Kidney (tissue), 14 donors: ENCODE results near the gene PIWIL4. TPM values are rescaled to one million over a fixed set of nuclear protein-coding genes. Genes with fewer than 3 reads are reported as not detected.

Source experiments
- DNase-seq, 5 donors: peaks; one replicate each; pipeline ENCODE4 v3.0.0-alpha.2; 2013 to 2020
- FAIRE-seq: peaks from 2 replicates; lab custom pipeline; 2012; peaks lifted over from hg19 to GRCh38; lab: Jason Lieb, UNC
- H3K27ac ChIP-seq, 2 donors: one replicate each; pipeline ENCODE4 v1.7.0; 2013; ENCODE audit warnings: low read depth in 2 of 2, low read length in 2 of 2, inconsistent platforms in 1 of 2
- H3K27me3 ChIP-seq: one replicate; pipeline ENCODE4 v1.7.1; 2013; ENCODE audit warnings: low read length, inconsistent platforms; ENCODE audit not compliant: control insufficient read depth, insufficient read depth
- H3K36me3 ChIP-seq, 3 donors: one replicate each; pipeline versions ENCODE4 v1.7.0 to v1.7.1; 2013; ENCODE audit warnings: low read length in 3 of 3, control low read depth in 1 of 3, inconsistent platforms in 1 of 3; ENCODE audit not compliant: insufficient read depth in 3 of 3, control insufficient read depth in 2 of 3
- H3K4me1 ChIP-seq, 3 donors: one replicate each; pipeline versions ENCODE4 v1.7.0 to v1.7.1; 2013; ENCODE audit warnings: low read length in 3 of 3, inconsistent platforms in 1 of 3, low read depth in 1 of 3; ENCODE audit not compliant: control insufficient read depth in 2 of 3, insufficient read depth in 2 of 3
- H3K4me3 ChIP-seq, 3 donors: one replicate each; pipeline versions ENCODE4 v1.7.0 to v1.8.1; 2013; ENCODE audit warnings: low read length in 3 of 3, control low read depth in 1 of 3, inconsistent platforms in 1 of 3
- H3K9ac ChIP-seq, 3 donors: one replicate each; pipeline versions ENCODE4 v1.7.0 to v1.7.1; 2013; ENCODE audit warnings: low read length in 3 of 3, control low read depth in 1 of 3, inconsistent platforms in 1 of 3
- H3K9me3 ChIP-seq, 3 donors: one replicate each; pipeline versions ENCODE4 v1.7.0 to v1.7.1; 2013; ENCODE audit warnings: low read length in 3 of 3, control low read depth in 1 of 3, inconsistent platforms in 1 of 3; ENCODE audit not compliant: control insufficient read depth in 2 of 3, insufficient read depth in 1 of 3
- CTCF ChIP-seq: IDR thresholded peaks from 3 replicates; pipeline ENCODE4 v1.5.1; 2012; ENCODE audit warnings: mild to moderate bottlenecking, moderate library complexity, borderline replicate concordance; ENCODE audit not compliant: insufficient read depth; ENCODE audit errors: extremely low read depth
- intact Hi-C: fragments of 100-400 bp; cut with DNase I; formaldehyde crosslinking; loops from one replicate; pipeline ENCODE4 v1.11.1; 2022
- polyA plus RNA-seq: library from polyadenylated mRNA; stranded (reverse); fragments of 350-450 nt; fragmentation: Illumina TruSeq; extraction: RNeasy Lipid Tissue Mini Kit (QIAGEN cat#74804); gene quantifications from one replicate; pipeline ENCODE4 v1.2.3, GENCODE V29; 2014; ENCODE audit warnings: low read depth, low replicate concordance; ENCODE audit not compliant: insufficient read depth
- total RNA-seq: library from RNA; stranded (reverse); fragmentation: NEBNext Ultra II Directional; extraction: Animal tissue kit (Norgen Biotek cat#: 25700); gene quantifications from one replicate; pipeline ENCODE4 v1.2.1, GENCODE V29; 2021
- donor health status: control.
- donor health status: control.
- donor health status: control.
- donor health status: control.
- donor health status: control.
- donor health status: DM: yes; HTN: yes; CAD: no.
- donor health status: Normal renal cell carcinoma (clear cell type).

Gene PIWIL4
- total and polyA plus RNA-seq, 2 donors from 2014 or later: 2.6 to 6.0 TPM

- H3K36me3 ChIP-seq: no peaks in the 10 kb centered on the region
- no peaks in the 10 kb centered on the region for H3K27me3 ChIP-seq
- no peak for FAIRE-seq
- H3K4me3 ChIP-seq: no peak overlapping the region
- H3K4me1 ChIP-seq: peaks cover 0 to 13% (median 4%) of the 10 kb centered on the region in 3 donors
- TF ChIP-seq CTCF: no peak
- DNase-seq: no peak
- H3K9ac ChIP-seq: no peak overlapping the region
- no peaks in the 10 kb centered on the region for H3K9me3 ChIP-seq
- no peak overlapping the region for H3K27ac ChIP-seq
- intact Hi-C loops: no loop called here
These were observed 86.4 kb downstream of the PIWIL4 start for GRCh38 chr11:94653561-94653960.

GRCh38 chr11:94654201-94654600, 87.0 kb downstream of the PIWIL4 start:
- no peak overlapping the region for H3K4me3 ChIP-seq
- no peaks in the 10 kb centered on the region for H3K36me3 ChIP-seq
- intact Hi-C loops: no loop called here
- H3K4me1 ChIP-seq: peaks cover 0 to 13% (median 4%) of the 10 kb centered on the region in 3 donors
- no peak overlapping the region for H3K9ac ChIP-seq
- DNase-seq (no peak), FAIRE-seq (no peak)
- H3K27me3 ChIP-seq: no peaks in the 10 kb centered on the region
- no peak for TF ChIP-seq CTCF
- no peak overlapping the region for H3K27ac ChIP-seq
- no peaks in the 10 kb centered on the region for H3K9me3 ChIP-seq

- no peaks in the 10 kb centered on the region for H3K36me3 ChIP-seq
- H3K27me3 ChIP-seq: no peaks in the 10 kb centered on the region
- peaks cover 0 to 13% (median 4%) of the 10 kb centered on the region in 3 donors for H3K4me1 ChIP-seq
- TF ChIP-seq CTCF: no peak
- no peak for DNase-seq
- H3K9me3 ChIP-seq: no peaks in the 10 kb centered on the region
- intact Hi-C loops: no loop called here
- H3K4me3 ChIP-seq: no peak overlapping the region
- FAIRE-seq: no peak
- no peak overlapping the region for H3K9ac ChIP-seq
- no peak overlapping the region for H3K27ac ChIP-seq
These were observed 88.1 kb downstream of the PIWIL4 start for GRCh38 chr11:94655291-94655690.

- no peak overlapping the region for H3K4me3 ChIP-seq
- no peak overlapping the region for H3K9ac ChIP-seq
- H3K36me3 ChIP-seq: no peaks in the 10 kb centered on the region
- no peaks in the 10 kb centered on the region for H3K9me3 ChIP-seq
- H3K27me3 ChIP-seq: no peaks in the 10 kb centered on the region
- H3K27ac ChIP-seq: no peak overlapping the region
- DNase-seq (peak in 1 of 5 donors; percentile 22), FAIRE-seq (no peak)
- intact Hi-C loops: no loop called here
- no peak for TF ChIP-seq CTCF
- H3K4me1 ChIP-seq: peaks cover 0 to 13% (median 4%) of the 10 kb centered on the region in 3 donors
These were observed 88.8 kb downstream of the PIWIL4 start for GRCh38 chr11:94655956-94656355.
